PFSK-1 (cell line): ENCODE measurements around the gene ESPN.

Experiments
- POLR2AphosphoS5 ChIP-seq: IDR thresholded peaks from 2 replicates; pipeline ENCODE4 v1.6.1; 2012; ENCODE audit warnings: low read depth, mild to moderate bottlenecking, control low read depth, low read length, moderate library complexity
- TAF1 ChIP-seq: IDR thresholded peaks from 2 replicates; pipeline ENCODE4 v1.6.1; 2012; ENCODE audit warnings: low read length, control low read depth, borderline replicate concordance; ENCODE audit not compliant: insufficient read depth

DNA sequence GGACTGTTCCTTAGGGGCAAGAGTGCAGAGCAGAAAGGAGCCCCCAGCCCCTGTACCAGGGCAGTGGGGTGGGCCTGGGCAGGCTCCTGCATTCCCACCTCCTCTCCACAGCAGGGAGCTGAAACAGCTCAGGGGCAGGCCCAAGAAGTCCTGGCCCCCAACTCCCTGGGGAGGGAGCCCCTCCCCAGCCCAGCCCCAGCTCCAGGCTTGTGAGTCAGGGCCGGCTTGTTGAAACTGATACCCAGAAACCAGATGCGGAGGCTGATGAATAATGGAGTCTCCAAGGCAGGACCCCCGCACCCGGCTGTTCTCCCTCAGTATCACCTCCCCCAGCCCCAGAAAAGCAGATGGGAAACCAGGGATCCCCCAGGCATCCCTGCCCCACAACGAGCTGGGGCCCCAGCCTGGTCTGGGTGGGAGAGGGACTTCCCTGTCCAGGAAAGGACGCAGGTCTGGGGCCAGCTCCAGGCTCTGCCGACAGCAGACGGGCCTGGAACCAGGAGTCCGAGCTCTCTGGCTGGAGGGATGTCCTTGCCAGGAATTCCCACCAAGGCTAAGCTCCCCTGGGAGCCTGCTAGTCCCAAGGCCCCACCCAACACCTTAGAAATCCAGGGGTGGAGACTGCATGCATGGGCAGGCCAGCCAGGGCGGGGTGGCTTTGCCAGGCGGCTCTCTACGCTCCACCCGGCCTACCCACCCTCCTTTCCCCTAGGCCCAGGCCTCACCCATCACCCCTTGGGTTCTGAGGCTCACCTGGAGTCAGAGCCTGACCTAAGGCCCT is 64.2 kb downstream of the ESPN start:
- TF ChIP-seq TAF1: no peak
- TF ChIP-seq POLR2AphosphoS5: no peak
